Measurements from ENCODE around the gene AFF3. TPM values are rescaled to one million over a fixed set of nuclear protein-coding genes. Genes with fewer than 3 reads are reported as not detected.

The AFF3 gene
- total RNA-seq, 4 donors from 2014 or later = 2.1 to 7.3 (median 3.5) TPM

DNA sequence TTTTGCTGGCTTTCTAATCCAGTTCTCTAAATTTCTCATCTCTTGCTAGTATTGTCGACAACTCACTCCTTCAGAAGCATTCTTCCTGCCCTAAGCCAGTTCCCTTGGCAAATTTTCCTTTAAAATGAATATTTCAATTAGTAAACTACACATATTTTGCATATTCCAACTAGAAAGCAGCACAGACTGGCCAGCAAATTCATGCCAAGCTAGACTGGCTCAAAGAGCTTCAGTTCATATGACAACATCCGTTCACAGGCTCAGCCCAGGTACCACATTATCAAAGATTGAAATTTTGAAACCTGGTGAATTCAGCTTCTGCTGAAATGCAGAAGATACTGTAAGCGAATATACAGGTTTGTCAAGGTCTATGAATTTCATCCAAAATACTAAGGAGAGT lies 64.5 kb downstream of the AFF3 start:
- TF ChIP-seq, protein P1, sequence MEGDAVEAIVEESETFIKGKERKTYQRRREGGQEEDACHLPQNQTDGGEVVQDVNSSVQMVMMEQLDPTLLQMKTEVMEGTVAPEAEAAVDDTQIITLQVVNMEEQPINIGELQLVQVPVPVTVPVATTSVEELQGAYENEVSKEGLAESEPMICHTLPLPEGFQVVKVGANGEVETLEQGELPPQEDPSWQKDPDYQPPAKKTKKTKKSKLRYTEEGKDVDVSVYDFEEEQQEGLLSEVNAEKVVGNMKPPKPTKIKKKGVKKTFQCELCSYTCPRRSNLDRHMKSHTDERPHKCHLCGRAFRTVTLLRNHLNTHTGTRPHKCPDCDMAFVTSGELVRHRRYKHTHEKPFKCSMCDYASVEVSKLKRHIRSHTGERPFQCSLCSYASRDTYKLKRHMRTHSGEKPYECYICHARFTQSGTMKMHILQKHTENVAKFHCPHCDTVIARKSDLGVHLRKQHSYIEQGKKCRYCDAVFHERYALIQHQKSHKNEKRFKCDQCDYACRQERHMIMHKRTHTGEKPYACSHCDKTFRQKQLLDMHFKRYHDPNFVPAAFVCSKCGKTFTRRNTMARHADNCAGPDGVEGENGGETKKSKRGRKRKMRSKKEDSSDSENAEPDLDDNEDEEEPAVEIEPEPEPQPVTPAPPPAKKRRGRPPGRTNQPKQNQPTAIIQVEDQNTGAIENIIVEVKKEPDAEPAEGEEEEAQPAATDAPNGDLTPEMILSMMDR (IDR thresholded peaks at IDR 0.05) = no peak
- no peak for TF ChIP-seq POLR2A (IDR thresholded peaks at IDR 0.05)
- 89% methylated on average over 3 of the region's 3 CpGs for WGBS, 2 donors
- DNase-seq (ENCODE audit: low spot score in 2 of 2) = no peak
- intact Hi-C loops (cut with DNase I; ENCODE audit: low total_unique reads) = no loop called here
- no peak overlapping the region for H3K4me3 ChIP-seq (ENCODE audit: low read depth, poor library complexity, severe bottlenecking)

DNA sequence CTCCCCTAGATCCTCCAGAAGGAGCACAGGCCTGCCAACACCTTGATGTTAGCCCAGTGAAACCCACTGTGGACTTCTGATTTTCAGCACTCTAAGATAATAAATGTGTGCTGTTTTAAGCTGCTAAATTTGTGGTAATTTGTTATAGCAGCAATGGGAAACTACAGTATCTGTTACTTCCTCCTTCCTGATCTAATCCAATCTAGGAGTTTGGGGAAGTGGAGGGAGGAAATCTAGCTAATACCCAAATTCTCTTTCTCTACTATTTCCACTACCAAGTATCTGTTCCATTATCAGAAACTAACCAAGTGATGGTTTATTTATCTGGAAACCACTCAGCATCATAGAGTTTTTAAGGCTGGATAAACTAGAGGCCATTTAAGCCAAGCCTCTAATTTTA lies 64.9 kb downstream of the AFF3 start:
- DNase-seq (ENCODE audit: low spot score in 2 of 2) = no peak
- H3K4me3 ChIP-seq (ENCODE audit: low read depth, poor library complexity, severe bottlenecking) = no peak overlapping the region
- TF ChIP-seq POLR2A (IDR thresholded peaks at IDR 0.05) = no peak
- TF ChIP-seq, protein P1 (IDR thresholded peaks at IDR 0.05) = no peak
- intact Hi-C loops (cut with DNase I; ENCODE audit: low total_unique reads) = no loop called here

DNA sequence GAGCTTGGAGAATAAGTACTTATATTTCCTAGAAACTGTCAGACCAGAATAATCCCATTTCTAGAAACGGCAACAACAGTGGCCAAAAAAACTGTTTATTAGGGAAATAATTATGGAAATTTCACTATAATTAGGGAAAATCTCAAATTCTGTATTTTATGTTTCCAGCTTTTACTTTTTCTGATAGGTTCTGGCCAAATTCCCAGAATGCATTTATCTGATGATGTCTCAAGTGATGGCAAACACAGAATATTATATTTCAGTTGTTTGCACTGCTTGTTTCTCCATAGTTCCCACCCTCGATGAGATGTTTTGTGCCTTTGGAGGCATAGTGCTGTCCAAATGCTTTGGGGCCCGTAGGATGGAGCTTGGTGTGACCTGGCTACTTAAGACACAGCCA lies 66.9 kb downstream of the AFF3 start:
- DNase-seq (ENCODE audit: low spot score in 2 of 2) = no peak
- intact Hi-C loops (cut with DNase I; ENCODE audit: low total_unique reads) = no loop called here
- 87% methylated on average over 3 of the region's 3 CpGs for WGBS, 2 donors
- TF ChIP-seq, protein P1 (IDR thresholded peaks at IDR 0.05) = no peak
- H3K4me3 ChIP-seq (ENCODE audit: low read depth, poor library complexity, severe bottlenecking) = no peak overlapping the region

DNA sequence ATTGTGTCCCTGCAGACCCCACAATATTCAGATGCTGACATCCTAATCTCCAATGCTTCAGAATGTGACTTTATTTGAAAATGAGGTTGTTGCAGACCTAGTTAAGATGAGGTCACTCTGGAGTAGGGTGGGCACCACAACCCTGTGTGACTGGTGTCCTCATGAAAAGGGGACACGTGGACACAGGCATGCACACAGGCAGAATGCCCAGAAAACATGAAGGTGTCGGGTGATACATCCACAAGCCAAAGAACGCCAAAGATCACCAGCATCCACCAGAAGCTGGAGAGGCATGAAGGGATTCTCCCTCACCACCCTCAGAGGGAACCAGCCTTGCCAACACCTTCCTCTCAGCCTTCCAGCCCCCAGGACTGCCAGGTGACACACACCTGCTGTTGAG lies 69.3 kb downstream of the AFF3 start:
- WGBS, 2 donors = 87 to 88% methylated on average over 3 of the region's 3 CpGs
- TF ChIP-seq POLR2A (IDR thresholded peaks at IDR 0.05) = no peak
- TF ChIP-seq, protein P1 (IDR thresholded peaks at IDR 0.05) = no peak
- no peak overlapping the region for H3K4me3 ChIP-seq (ENCODE audit: low read depth, poor library complexity, severe bottlenecking)
- intact Hi-C loops (cut with DNase I; ENCODE audit: low total_unique reads) = no loop called here
- DNase-seq (ENCODE audit: low spot score in 2 of 2) = no peak

DNA sequence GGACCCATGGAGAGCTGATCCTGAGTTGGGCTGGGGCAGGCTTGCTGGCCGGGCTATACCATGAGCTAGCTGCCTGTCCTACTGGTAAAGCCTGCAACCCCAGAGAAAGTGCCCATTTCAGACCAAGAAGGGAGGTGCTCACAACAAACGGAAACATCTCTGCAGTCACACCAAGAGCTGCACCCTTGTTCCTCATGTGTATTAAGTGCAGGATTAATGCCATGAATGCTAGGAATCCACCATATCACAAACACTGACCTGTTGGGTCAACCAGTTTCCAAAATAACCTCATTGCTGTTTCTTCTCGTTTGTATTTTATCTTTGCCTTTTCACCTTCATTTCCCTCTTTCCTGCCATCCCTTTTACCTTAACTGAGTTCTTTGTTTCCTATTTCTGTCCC lies 69.9 kb downstream of the AFF3 start:
- no peak for DNase-seq (ENCODE audit: low spot score in 2 of 2)
- WGBS, 2 donors = 83 to 84% methylated on average over 3 of the region's 3 CpGs
- intact Hi-C loops (cut with DNase I; ENCODE audit: low total_unique reads) = no loop called here
- H3K4me3 ChIP-seq (ENCODE audit: low read depth, poor library complexity, severe bottlenecking) = no peak overlapping the region
- no peak for TF ChIP-seq POLR2A (IDR thresholded peaks at IDR 0.05)
- TF ChIP-seq, protein P1 (IDR thresholded peaks at IDR 0.05) = no peak

DNA sequence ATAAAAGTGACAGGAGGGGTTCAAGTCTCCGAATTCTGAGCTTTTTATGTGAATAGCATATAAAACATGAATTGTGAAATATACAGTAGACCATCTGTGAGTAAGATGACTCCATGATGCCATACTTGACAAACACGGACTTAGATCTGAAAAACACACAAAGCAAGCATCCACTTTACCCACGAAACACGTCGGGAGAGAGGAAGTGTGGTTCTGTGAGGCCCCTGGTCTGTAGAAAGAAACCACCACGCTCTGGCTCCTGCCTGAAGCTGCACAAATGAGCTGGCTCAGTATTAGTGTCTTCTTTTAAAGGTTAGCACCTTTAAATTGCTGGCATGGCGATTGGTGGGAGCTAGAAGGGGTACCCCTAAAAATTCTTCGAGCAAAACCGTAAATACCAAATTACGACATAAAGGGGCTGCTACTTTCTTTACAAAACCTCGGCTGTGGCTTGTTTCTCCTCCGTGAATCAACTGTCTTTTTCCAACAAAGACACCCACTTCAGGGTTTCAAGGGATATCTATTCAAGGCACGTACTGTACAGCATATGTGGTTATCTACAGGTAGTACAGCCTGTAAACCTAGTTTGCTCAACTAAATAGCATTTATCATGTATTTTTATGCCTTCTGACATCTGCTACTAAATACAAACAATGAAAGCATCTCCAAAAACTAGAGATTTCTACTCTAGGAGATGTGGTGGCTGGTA lies 70.9 kb downstream of the AFF3 start:
- WGBS, 2 donors = 82 to 85% methylated on average over 13 of the region's 13 CpGs
- no peak for DNase-seq (ENCODE audit: low spot score in 2 of 2)
- no peak for TF ChIP-seq POLR2A (IDR thresholded peaks at IDR 0.05)
- TF ChIP-seq, protein P1 (IDR thresholded peaks at IDR 0.05) = no peak
- intact Hi-C loops (cut with DNase I; ENCODE audit: low total_unique reads) = no loop called here
- no peak overlapping the region for H3K4me3 ChIP-seq (ENCODE audit: low read depth, poor library complexity, severe bottlenecking)

Measured in lower leg skin (tissue), 4 donors.